A549 (cell line): ENCODE data around the gene CAPNS2. TPM values are rescaled to one million over a fixed set of nuclear protein-coding genes. Genes with fewer than 3 reads are reported as not detected.
A peak's percentile ranks its signal among the peaks of the same experiment; 100 is the strongest.

Experiments
- ATAC-seq, 2 experiments: fragments of 200-7000 bp in 1 of 2; fragments of >200 bp in 1 of 2; cut with Nextera tagmentation in 1 of 2; cut with Tn5 transposase in 1 of 2; 3 replicates each; pipeline versions ENCODE4 v1.8.0 to v1.9.1; 2018 to 2020; ENCODE audit warnings: mild to moderate bottlenecking in 1 of 2, moderate library complexity in 1 of 2
- CTCF ChIA-PET: fragments of 300-600 bp; sonication (Branson Sonifier 250); formaldehyde crosslinking; extraction: SDS; loops from one replicate; lab custom pipeline; 2021; ENCODE audit warnings: antibody characterized with exemption, inconsistent platforms; lab: Yijun Ruan, JAX
- POLR2A ChIA-PET: fragments of 350-600 bp; formaldehyde crosslinking; extraction: SDS; loops from one replicate; lab custom pipeline; 2021; ENCODE audit warnings: antibody characterized with exemption, inconsistent platforms; lab: Yijun Ruan, JAX
- DNase-seq, 2 experiments: peaks; one replicate each; pipeline versions ENCODE4 v3.0.0 to v3.0.0-alpha.2; 2011 to 2016; ENCODE audit warnings: low read depth in 1 of 2, low spot score in 1 of 2
- FAIRE-seq: peaks from 2 replicates; lab custom pipeline; 2011; peaks lifted over from hg19 to GRCh38; lab: Jason Lieb, UNC
- H3K27ac ChIP-seq, 2 experiments: fragments of >200 bp; sonication (Bioruptor Twin); formaldehyde crosslinking; 3 replicates each; pipeline ENCODE4 v1.5.1; 2016 to 2017
- H3K4me1 ChIP-seq: fragments of >200 bp; sonication (Bioruptor Twin); formaldehyde crosslinking; 3 replicates; pipeline ENCODE4 v1.6.1; 2016
- H3K4me2 ChIP-seq: fragments of >200 bp; sonication (Bioruptor Twin); formaldehyde crosslinking; 3 replicates; pipeline ENCODE4 v1.6.1; 2016
- H3K4me3 ChIP-seq: fragments of >200 bp; sonication (Bioruptor Twin); formaldehyde crosslinking; 3 replicates; pipeline ENCODE4 v1.5.1; 2016
- H3K9me3 ChIP-seq: fragments of >200 bp; sonication (Bioruptor Twin); formaldehyde crosslinking; 3 replicates; pipeline ENCODE4 v1.6.1; 2016
- CBX2 ChIP-seq: fragments of 200-600 bp; sonication (generic); IDR thresholded peaks from 2 replicates; pipeline ENCODE4 v1.6.1; 2016; ENCODE audit warnings: low read depth, mild to moderate bottlenecking, borderline replicate concordance
- CBX8 ChIP-seq: fragments of 200-600 bp; sonication (generic); IDR thresholded peaks from 2 replicates; pipeline ENCODE4 v1.6.1; 2016
- FOSL2 ChIP-seq, 2 experiments: fragments of 450-650 bp in 1 of 2; fragments of >200 bp in 1 of 2; sonication (Bioruptor Twin) in 1 of 2; formaldehyde crosslinking; IDR thresholded peaks; 2 replicates each; pipeline versions ENCODE4 v1.5.0 to v1.6.1; 2016 to 2020; ENCODE audit warnings: mild to moderate bottlenecking in 1 of 2, moderate library complexity in 1 of 2
- HOXA7 ChIP-seq: fragments of 250-450 bp; sonication (Bioruptor Pico); IDR thresholded peaks from 2 replicates; pipeline ENCODE4 v1.5.0; 2020; ENCODE audit warnings: mild to moderate bottlenecking, moderate library complexity
- HOXB13 ChIP-seq: fragments of 250-450 bp; sonication (Bioruptor Pico); IDR thresholded peaks from 2 replicates; pipeline ENCODE4 v1.5.0; 2020; ENCODE audit warnings: low read depth, mild to moderate bottlenecking, moderate library complexity
- JUN ChIP-seq, 2 experiments: fragments of >200 bp; sonication (Bioruptor Twin); formaldehyde crosslinking; IDR thresholded peaks; 2 replicates in 1 of 2; 3 replicates in 1 of 2; pipeline ENCODE4 v1.6.1; 2016 to 2017
- KDM5A ChIP-seq: fragments of 200-600 bp; sonication (generic); IDR thresholded peaks from 2 replicates; pipeline ENCODE4 v1.6.1; 2016; ENCODE audit warnings: antibody characterized with exemption, mild to moderate bottlenecking
- NR3C1 ChIP-seq: fragments of >200 bp; sonication (Bioruptor Twin); formaldehyde crosslinking; IDR thresholded peaks from 3 replicates; pipeline ENCODE4 v1.6.1; 2017
- RAD21 ChIP-seq, 2 experiments: fragments of >200 bp in 1 of 2; sonication (Bioruptor Twin) in 1 of 2; formaldehyde crosslinking in 1 of 2; IDR thresholded peaks in 1 of 2; conservative IDR thresholded peaks in 1 of 2; 2 replicates in 1 of 2; 3 replicates in 1 of 2; pipeline ENCODE4 v1.6.1; 2012 to 2018; ENCODE audit warnings: inconsistent platforms in 1 of 2
- RCOR1 ChIP-seq: fragments of 150-350 bp; IDR thresholded peaks from 2 replicates; pipeline ENCODE4 v1.6.1; 2014; ENCODE audit warnings: antibody characterized with exemption, low read length, low read depth
- RFX5 ChIP-seq: fragments of 450-650 bp; IDR thresholded peaks from 2 replicates; pipeline ENCODE4 v1.7.1; 2014; ENCODE audit warnings: antibody characterized with exemption, mild to moderate bottlenecking, moderate library complexity
- SMC3 ChIP-seq: fragments of >200 bp; sonication (Bioruptor Twin); formaldehyde crosslinking; IDR thresholded peaks from 3 replicates; pipeline ENCODE4 v1.6.1; 2018; ENCODE audit warnings: inconsistent platforms
- TFCP2L1 ChIP-seq: fragments of 250-450 bp; sonication (Bioruptor Pico); IDR thresholded peaks from 2 replicates; pipeline ENCODE4 v1.5.0; 2021; ENCODE audit warnings: mild to moderate bottlenecking
- ZNF302 ChIP-seq: fragments of 250-450 bp; sonication (Bioruptor Pico); IDR thresholded peaks from 2 replicates; pipeline ENCODE4 v1.9.0; 2021; ENCODE audit warnings: inconsistent platforms, mild to moderate bottlenecking, moderate library complexity
- ZSCAN20 ChIP-seq: fragments of 250-450 bp; sonication (Bioruptor Pico); IDR thresholded peaks from 2 replicates; pipeline ENCODE4 v1.8.0; 2022; ENCODE audit warnings: mild to moderate bottlenecking, moderate library complexity
- WGBS: methylation state at CpG from one replicate; pipeline ENCODE4 v1.1.6; 2017; ENCODE audit errors: missing lambda C conversion rate; 5-methylcytosine and 5-hydroxymethylcytosine counted together
- polyA plus RNA-seq, 4 experiments: library from polyadenylated mRNA; depleted of rRNA in 3 of 4; stranded (reverse); fragments of >200 nt; fragmentation: RNase III in 1 of 4; extraction: RNeasy Plus Mini Kit Qiagen cat#74134 plus additional on column Dnase treatment in 1 of 4; gene quantifications; 2 replicates in 3 of 4; 3 replicates in 1 of 4; pipeline ENCODE4 v1.2.3, GENCODE V29; 2011 to 2017
- TF ChIP-seq, protein P1 (sequence below): fragments of 250-450 bp; sonication (Bioruptor Pico); IDR thresholded peaks from 2 replicates; pipeline ENCODE4 v1.5.0; 2021; ENCODE audit warnings: mild to moderate bottlenecking, moderate library complexity, borderline replicate concordance
- TF ChIP-seq, protein P2 (sequence below): fragments of >200 bp; sonication (Bioruptor Twin); formaldehyde crosslinking; IDR thresholded peaks from 3 replicates; pipeline ENCODE4 v1.5.1; 2016

The CAPNS2 gene
- polyA plus RNA-seq, 2 of the 4 experiments (the other 2 are of a cell fraction): not detected

DNA sequence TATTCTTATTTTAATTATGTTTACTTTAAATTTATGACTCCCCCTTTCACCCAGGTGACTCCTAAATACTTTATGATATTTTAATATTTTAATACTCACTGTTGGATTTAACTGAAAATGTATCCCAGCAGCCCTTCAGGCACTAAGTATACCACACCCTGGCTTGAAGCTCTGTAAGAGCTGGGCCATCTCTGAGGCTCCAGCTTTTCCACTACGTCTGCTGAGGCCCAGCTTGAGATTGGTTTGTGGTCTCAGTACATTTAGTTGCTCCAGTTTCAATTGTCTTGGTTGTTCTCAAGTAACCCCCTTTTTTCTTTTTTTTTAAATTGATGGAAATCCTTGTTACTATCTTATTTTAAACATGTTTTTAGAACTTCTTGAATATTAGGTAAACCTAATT, 27.0 kb upstream of the CAPNS2 start:
- 55% methylated on average over 1 of the region's 1 CpG for whole genome bisulfite sequencing
- no peak for ATAC-seq
- ChIA-PET CTCF (interaction anchor here (0.9 to 9.7 kb wide), 3 partner anchors 68 to 1986 kb away, joined by 3 to 107 read pairs (median 3); no protein-coding TSS in a partner anchor), POLR2A (no interaction called here)
- no peak for DNase-seq
- FAIRE-seq: no peak
- no peaks in the 10 kb centered on the region for H3K9me3 ChIP-seq
- H3K4me2 ChIP-seq: no peak overlapping the region
- H3K4me3 ChIP-seq: no peak overlapping the region
- TF ChIP-seq ZNF302 (no peak), RCOR1 (no peak), SMC3 (no peak)
- TF ChIP-seq, protein P1, sequence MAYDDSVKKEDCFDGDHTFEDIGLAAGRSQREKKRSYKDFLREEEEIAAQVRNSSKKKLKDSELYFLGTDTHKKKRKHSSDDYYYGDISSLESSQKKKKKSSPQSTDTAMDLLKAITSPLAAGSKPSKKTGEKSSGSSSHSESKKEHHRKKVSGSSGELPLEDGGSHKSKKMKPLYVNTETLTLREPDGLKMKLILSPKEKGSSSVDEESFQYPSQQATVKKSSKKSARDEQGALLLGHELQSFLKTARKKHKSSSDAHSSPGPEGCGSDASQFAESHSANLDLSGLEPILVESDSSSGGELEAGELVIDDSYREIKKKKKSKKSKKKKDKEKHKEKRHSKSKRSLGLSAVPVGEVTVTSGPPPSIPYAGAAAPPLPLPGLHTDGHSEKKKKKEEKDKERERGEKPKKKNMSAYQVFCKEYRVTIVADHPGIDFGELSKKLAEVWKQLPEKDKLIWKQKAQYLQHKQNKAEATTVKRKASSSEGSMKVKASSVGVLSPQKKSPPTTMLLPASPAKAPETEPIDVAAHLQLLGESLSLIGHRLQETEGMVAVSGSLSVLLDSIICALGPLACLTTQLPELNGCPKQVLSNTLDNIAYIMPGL (CRISPR knock-in tag): no peak
- TF ChIP-seq, all 56 proteins: peak for 0
- Histone ChIP-seq H3K27ac (no peak overlapping the region), H3K4me1 (no peaks in the 10 kb centered on the region)

DNA sequence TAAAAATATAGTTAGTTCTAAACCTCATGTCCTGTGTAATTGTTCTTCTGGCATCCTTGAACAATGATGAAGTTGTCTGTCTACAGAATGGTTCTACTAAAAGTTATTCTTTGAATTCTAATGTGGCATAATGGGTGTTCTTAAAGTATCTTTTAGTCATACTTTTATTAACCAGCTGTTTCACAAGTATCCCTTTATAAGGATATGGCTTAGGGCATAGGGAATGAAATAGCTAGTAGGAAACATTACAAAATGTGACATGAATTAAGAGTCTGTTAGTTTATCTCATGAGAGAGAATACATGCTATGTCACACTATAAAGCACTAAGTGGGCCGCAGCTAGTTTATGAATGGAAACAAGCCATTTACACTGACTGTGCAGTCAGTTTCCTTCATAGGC, 26.3 kb upstream of the CAPNS2 start:
- ChIA-PET POLR2A (no interaction called here), CTCF (interaction anchor here (9.7 kb wide), 1 partner anchor 76 kb away, joined by 107 read pairs; no protein-coding TSS in a partner anchor)
- ATAC-seq (no peak), FAIRE-seq (no peak), DNase-seq (no peak)
- no peak overlapping the region for H3K27ac ChIP-seq
- WGBS: 87% methylated on average over 1 of the region's 1 CpG
- H3K4me2 ChIP-seq: no peak overlapping the region
- TF ChIP-seq CBX8: no peak
- no peak for TF ChIP-seq JUN (IDR thresholded peaks at IDR 0.05)
- TF ChIP-seq HOXB13 (CRISPR knock-in tag): no peak
- TF ChIP-seq KDM5A: no peak
- no peak for TF ChIP-seq RAD21 (conservative IDR thresholded peaks at IDR 0.05 in 1 of 2, IDR thresholded peaks at IDR 0.05 in 1 of 2)
- no peaks in the 10 kb centered on the region for H3K9me3 ChIP-seq
- no peak overlapping the region for H3K4me3 ChIP-seq
- H3K4me1 ChIP-seq: no peaks in the 10 kb centered on the region

DNA sequence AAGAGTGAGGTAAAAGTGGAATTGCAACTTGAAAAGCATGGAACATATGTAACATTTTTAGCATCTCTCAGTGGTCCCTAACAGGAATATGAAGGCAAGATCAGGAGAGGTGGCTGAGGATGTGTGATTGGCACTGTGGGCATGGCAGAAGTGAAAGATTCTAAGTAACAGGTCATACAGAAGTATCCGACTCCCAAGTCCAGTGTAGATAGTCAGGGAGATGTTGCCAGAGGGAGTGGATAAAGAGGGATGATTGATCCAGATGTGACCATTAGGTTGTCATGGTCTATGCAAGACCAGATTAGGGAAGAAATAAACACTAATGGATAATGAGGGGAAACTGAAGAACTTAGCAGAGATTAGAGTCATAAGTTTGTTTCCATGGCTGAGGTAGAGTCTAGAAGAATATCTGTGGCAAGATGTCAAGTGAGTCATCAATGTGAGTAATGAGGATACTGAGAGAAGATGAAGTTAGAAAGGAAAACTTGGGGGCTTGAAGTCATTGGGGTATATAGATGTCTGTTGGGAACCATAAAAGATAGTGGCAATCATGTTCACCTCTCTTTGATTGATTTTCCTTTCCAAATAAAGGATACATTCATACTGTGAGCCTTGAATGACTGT, 23.9 kb upstream of the CAPNS2 start:
- ChIA-PET CTCF (interaction anchor here (0.6 to 9.7 kb wide), 6 partner anchors 49 to 161 kb away, joined by 3 to 107 read pairs (median 4); no protein-coding TSS in a partner anchor), POLR2A (no interaction called here)
- H3K4me2 ChIP-seq: no peak overlapping the region
- H3K9me3 ChIP-seq: no peaks in the 10 kb centered on the region
- H3K4me3 ChIP-seq: no peak overlapping the region
- TF ChIP-seq ZSCAN20 (no peak), RFX5 (no peak), CBX2 (no peak), NR3C1 (no peak), TFCP2L1 (CRISPR knock-in tag) (no peak), HOXA7 (no peak), FOSL2 (IDR thresholded peaks at IDR 0.05) (no peak), FOSL2 (CRISPR knock-in tag; IDR thresholded peaks at IDR 0.05) (peak; percentile 60)
- ATAC-seq (peak; percentile 43 to 45; a peak in 2 of 6 replicates), DNase-seq (no peak), FAIRE-seq (no peak)
- WGBS: 96% methylated on average over 1 of the region's 1 CpG
- H3K27ac ChIP-seq: no peak overlapping the region
- H3K4me1 ChIP-seq: no peaks in the 10 kb centered on the region

DNA sequence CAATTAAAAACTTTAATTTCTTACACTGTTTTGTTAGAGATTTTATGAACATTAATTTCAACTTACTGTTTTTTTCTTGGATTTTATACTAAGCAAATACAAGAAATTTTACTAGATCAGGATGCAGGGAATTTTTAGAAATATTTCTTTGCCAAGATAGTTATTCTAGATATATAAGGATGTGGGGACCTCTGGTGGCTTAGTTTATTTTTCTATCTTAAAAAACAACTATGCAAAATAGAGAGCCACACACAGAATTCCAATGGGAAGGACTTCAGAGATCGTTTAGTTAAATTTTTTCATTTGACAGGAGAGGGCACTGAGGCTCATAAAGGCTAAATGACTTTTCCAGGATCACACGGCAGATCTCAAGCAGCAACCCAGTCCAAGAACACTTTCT, 23.0 kb upstream of the CAPNS2 start:
- H3K4me2 ChIP-seq: no peak overlapping the region
- peak in 1 of 2 experiments; percentile 31 for DNase-seq
- H3K4me1 ChIP-seq: no peaks in the 10 kb centered on the region
- H3K9me3 ChIP-seq: no peaks in the 10 kb centered on the region
- H3K4me3 ChIP-seq: no peak overlapping the region
- POLR2A ChIA-PET: no interaction called here
- H3K27ac ChIP-seq: no peak overlapping the region
- no peak for FAIRE-seq
- ATAC-seq: peak in 1 of 2 experiments; percentile 51; a peak in 3 of 6 replicates
- 34% methylated on average over 2 of the region's 2 CpGs for WGBS
- peak; percentile 66 to 79 for TF ChIP-seq RAD21 (conservative IDR thresholded peaks at IDR 0.05 in 1 of 2, IDR thresholded peaks at IDR 0.05 in 1 of 2)
- no peak for TF ChIP-seq CBX8
- TF ChIP-seq, protein P2, sequence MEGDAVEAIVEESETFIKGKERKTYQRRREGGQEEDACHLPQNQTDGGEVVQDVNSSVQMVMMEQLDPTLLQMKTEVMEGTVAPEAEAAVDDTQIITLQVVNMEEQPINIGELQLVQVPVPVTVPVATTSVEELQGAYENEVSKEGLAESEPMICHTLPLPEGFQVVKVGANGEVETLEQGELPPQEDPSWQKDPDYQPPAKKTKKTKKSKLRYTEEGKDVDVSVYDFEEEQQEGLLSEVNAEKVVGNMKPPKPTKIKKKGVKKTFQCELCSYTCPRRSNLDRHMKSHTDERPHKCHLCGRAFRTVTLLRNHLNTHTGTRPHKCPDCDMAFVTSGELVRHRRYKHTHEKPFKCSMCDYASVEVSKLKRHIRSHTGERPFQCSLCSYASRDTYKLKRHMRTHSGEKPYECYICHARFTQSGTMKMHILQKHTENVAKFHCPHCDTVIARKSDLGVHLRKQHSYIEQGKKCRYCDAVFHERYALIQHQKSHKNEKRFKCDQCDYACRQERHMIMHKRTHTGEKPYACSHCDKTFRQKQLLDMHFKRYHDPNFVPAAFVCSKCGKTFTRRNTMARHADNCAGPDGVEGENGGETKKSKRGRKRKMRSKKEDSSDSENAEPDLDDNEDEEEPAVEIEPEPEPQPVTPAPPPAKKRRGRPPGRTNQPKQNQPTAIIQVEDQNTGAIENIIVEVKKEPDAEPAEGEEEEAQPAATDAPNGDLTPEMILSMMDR: peak; percentile 61
- TF ChIP-seq SMC3: peak; percentile 82
- TF ChIP-seq ZNF302: no peak
- CTCF ChIA-PET: interaction anchor here (0.7 to 7.5 kb wide), 10 partner anchors 15 to 159 kb away, joined by 3 to 147 read pairs (median 5); no protein-coding TSS in a partner anchor
